ENCODE measurements around the gene RAPH1.
"Not testable (repeated sequence)": the region's sequence is repeated elsewhere in the genome, so short reads cannot be mapped to it uniquely, and the experiment has no call there.

The RAPH1 gene

GRCh38 chr2:203547356-203547755 lies 12.3 kb upstream of the RAPH1 start:
- no peak overlapping the region for H3K4me3 ChIP-seq (ENCODE audit: low read depth, low read length)

- no peak overlapping the region for H3K4me3 ChIP-seq (ENCODE audit: low read depth, low read length)
These were observed 9.3 kb upstream of the RAPH1 start for GRCh38 chr2:203544402-203544801.

- H3K4me3 ChIP-seq (ENCODE audit: low read depth, low read length): no peak overlapping the region
These were observed 8.8 kb upstream of the RAPH1 start for GRCh38 chr2:203543898-203544328.

- not testable (repeated sequence) for H3K4me3 ChIP-seq (ENCODE audit: low read depth, low read length)
These were observed 5.5 kb upstream of the RAPH1 start for GRCh38 chr2:203540598-203540997.

- not testable (repeated sequence) for H3K4me3 ChIP-seq (ENCODE audit: low read depth, low read length)
These were observed 3.1 kb upstream of the RAPH1 start for GRCh38 chr2:203538237-203538636.

GRCh38 chr2:203536586-203536951 lies 1.5 kb upstream of the RAPH1 start:
- H3K4me3 ChIP-seq (ENCODE audit: low read depth, low read length): not testable (repeated sequence)

GRCh38 chr2:203535784-203536585 lies 884 bp upstream of the RAPH1 start:
- H3K4me3 ChIP-seq (ENCODE audit: low read depth, low read length): peak overlapping the region; percentile 66

- H3K4me3 ChIP-seq (ENCODE audit: low read depth, low read length): peak overlapping the region; percentile 76
These were observed 452 bp downstream of the RAPH1 start for GRCh38 chr2:203534621-203535077.

GRCh38 chr2:203533676-203534591 lies 1.2 kb downstream of the RAPH1 start:
- peak overlapping the region; percentile 76 for H3K4me3 ChIP-seq (ENCODE audit: low read depth, low read length)

- no peak overlapping the region for H3K4me3 ChIP-seq (ENCODE audit: low read depth, low read length)
These were observed 2.0 kb downstream of the RAPH1 start for GRCh38 chr2:203532957-203533658.

- no peak overlapping the region for H3K4me3 ChIP-seq (ENCODE audit: low read depth, low read length)
These were observed 7.4 kb downstream of the RAPH1 start for GRCh38 chr2:203527719-203528118.

GRCh38 chr2:203513268-203513667 lies 21.8 kb downstream of the RAPH1 start:
- H3K4me3 ChIP-seq (ENCODE audit: low read depth, low read length): not testable (repeated sequence)

GRCh38 chr2:203510941-203511305 lies 24.2 kb downstream of the RAPH1 start:
- H3K4me3 ChIP-seq (ENCODE audit: low read depth, low read length): no peak overlapping the region

- H3K4me3 ChIP-seq (ENCODE audit: low read depth, low read length): no peak overlapping the region
These were observed 24.7 kb downstream of the RAPH1 start for GRCh38 chr2:203510256-203510940.

GRCh38 chr2:203503460-203503859 lies 31.6 kb downstream of the RAPH1 start:
- H3K4me3 ChIP-seq (ENCODE audit: low read depth, low read length): not testable (repeated sequence)

GRCh38 chr2:203501873-203502272 lies 33.2 kb downstream of the RAPH1 start:
- no peak overlapping the region for H3K4me3 ChIP-seq (ENCODE audit: low read depth, low read length)

- no peak overlapping the region for H3K4me3 ChIP-seq (ENCODE audit: low read depth, low read length)
These were observed 34.1 kb downstream of the RAPH1 start for GRCh38 chr2:203500951-203501350.

GRCh38 chr2:203500297-203500696 lies 34.8 kb downstream of the RAPH1 start:
- H3K4me3 ChIP-seq (ENCODE audit: low read depth, low read length): no peak overlapping the region

GRCh38 chr2:203498161-203498560 lies 36.9 kb downstream of the RAPH1 start:
- H3K4me3 ChIP-seq (ENCODE audit: low read depth, low read length): no peak overlapping the region

GRCh38 chr2:203492965-203493364 lies 42.1 kb downstream of the RAPH1 start:
- no peak overlapping the region for H3K4me3 ChIP-seq (ENCODE audit: low read depth, low read length)

- no peak overlapping the region for H3K4me3 ChIP-seq (ENCODE audit: low read depth, low read length)
These were observed 44.7 kb downstream of the RAPH1 start for GRCh38 chr2:203490391-203490790.

Data from iPS-11a (cell line).